Neural crest cell (in vitro differentiated cells): ENCODE data around the gene SETBP1. TPM values are rescaled to one million over a fixed set of nuclear protein-coding genes. Genes with fewer than 3 reads are reported as not detected.

Experiments
- DNase-seq: peaks from one replicate; pipeline ENCODE4 v3.0.0; 2021; ENCODE audit warnings: low read depth, mixed read lengths, low spot score
- H3K27ac Mint-ChIP-seq: one replicate; pipeline ENCODE4 v1.8.0; 2021; ENCODE audit warnings: mild to moderate bottlenecking, mixed read lengths; ENCODE audit not compliant: unreplicated experiment
- H3K27me3 Mint-ChIP-seq: 2 replicates; pipeline ENCODE4 v1.8.0; 2021; ENCODE audit warnings: low read depth, mild to moderate bottlenecking, mixed read lengths
- H3K36me3 Mint-ChIP-seq: 2 replicates; pipeline ENCODE4 v1.8.0; 2021; ENCODE audit warnings: low read depth, mild to moderate bottlenecking, mixed read lengths
- H3K4me1 Mint-ChIP-seq: 2 replicates; pipeline ENCODE4 v1.8.0; 2021; ENCODE audit warnings: mixed read lengths
- H3K4me3 Mint-ChIP-seq: one replicate; pipeline ENCODE4 v1.8.0; 2021; ENCODE audit warnings: mild to moderate bottlenecking, mixed read lengths
- H3K9me3 Mint-ChIP-seq: 2 replicates; pipeline ENCODE4 v1.8.0; 2021; ENCODE audit warnings: mixed read lengths
- CTCF ChIP-seq: fragments of 200-600 bp; sonication (generic); conservative IDR thresholded peaks from 2 replicates; pipeline ENCODE4 v1.5.0; 2021; ENCODE audit warnings: antibody characterized with exemption, mild to moderate bottlenecking
- total RNA-seq: library from RNA; stranded (reverse); gene quantifications from 2 replicates; pipeline ENCODE4 v1.2.1, GENCODE V29; 2021

Gene SETBP1
- total RNA-seq, 1 donor from 2014 or later = 38.9 TPM

- Mint-ChIP-seq H3K36me3 (no peaks in the 10 kb centered on the region), H3K27ac (no peak overlapping the region), H3K4me3 (no peak overlapping the region), H3K4me1 (peaks cover 6% of the 10 kb centered on the region), H3K9me3 (peaks cover 3% of the 10 kb centered on the region), H3K27me3 (no peaks in the 10 kb centered on the region)
- no peak for DNase-seq
- TF ChIP-seq CTCF = no peak
Observed at GRCh38 chr18:44651918-44652572, 28.6 kb upstream of the SETBP1 start.

DNA sequence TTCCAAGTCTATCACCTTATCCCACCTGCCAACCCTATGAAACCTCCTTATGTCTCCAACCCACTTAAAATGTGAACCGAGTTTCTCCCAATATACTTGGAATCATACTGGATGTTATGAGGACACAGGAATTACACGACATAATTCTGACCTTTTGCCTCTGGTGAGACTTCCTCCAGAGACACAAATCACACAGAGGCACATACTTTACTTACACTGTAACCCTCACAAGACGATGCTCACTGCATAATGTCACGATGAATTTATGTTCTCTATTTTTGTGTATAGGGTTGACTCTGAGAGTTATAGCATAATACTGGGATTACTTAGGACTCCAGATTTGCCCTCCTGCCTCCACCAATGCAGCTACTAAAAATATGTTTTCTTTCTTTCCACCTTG lies 28.0 kb upstream of the SETBP1 start:
- peaks cover 3% of the 10 kb centered on the region for H3K9me3 Mint-ChIP-seq
- no peak for DNase-seq
- no peak overlapping the region for H3K4me3 Mint-ChIP-seq
- no peak for TF ChIP-seq CTCF
- H3K27me3 Mint-ChIP-seq = no peaks in the 10 kb centered on the region
- H3K27ac Mint-ChIP-seq = no peak overlapping the region
- H3K4me1 Mint-ChIP-seq = peaks cover 6% of the 10 kb centered on the region
- H3K36me3 Mint-ChIP-seq = no peaks in the 10 kb centered on the region

GRCh38 chr18:44654573-44654972 lies 26.1 kb upstream of the SETBP1 start:
- H3K9me3 Mint-ChIP-seq = no peaks in the 10 kb centered on the region
- TF ChIP-seq CTCF = no peak
- no peaks in the 10 kb centered on the region for H3K4me1 Mint-ChIP-seq
- no peak overlapping the region for H3K4me3 Mint-ChIP-seq
- H3K27me3 Mint-ChIP-seq = no peaks in the 10 kb centered on the region
- no peaks in the 10 kb centered on the region for H3K36me3 Mint-ChIP-seq
- H3K27ac Mint-ChIP-seq = no peak overlapping the region
- DNase-seq = no peak

GRCh38 chr18:44655435-44655834 lies 25.3 kb upstream of the SETBP1 start:
- H3K4me3 Mint-ChIP-seq = no peak overlapping the region
- TF ChIP-seq CTCF = no peak

GRCh38 chr18:44659771-44660170 lies 20.9 kb upstream of the SETBP1 start:
- Mint-ChIP-seq H3K36me3 (no peaks in the 10 kb centered on the region), H3K4me3 (no peak overlapping the region), H3K27me3 (no peaks in the 10 kb centered on the region), H3K4me1 (no peaks in the 10 kb centered on the region), H3K27ac (no peak overlapping the region), H3K9me3 (peaks cover 2% of the 10 kb centered on the region)
- DNase-seq = no peak
- no peak for TF ChIP-seq CTCF

More at GRCh38 chr18:44655435-44655834, 25.3 kb upstream of the SETBP1 start:
- H3K4me1 Mint-ChIP-seq = no peaks in the 10 kb centered on the region
- H3K9me3 Mint-ChIP-seq = no peaks in the 10 kb centered on the region
- no peaks in the 10 kb centered on the region for H3K36me3 Mint-ChIP-seq
- no peak for DNase-seq
- no peak overlapping the region for H3K27ac Mint-ChIP-seq
- H3K27me3 Mint-ChIP-seq = no peaks in the 10 kb centered on the region
